Left cardiac atrium (tissue), 4 donors: ENCODE measurements around the gene ZNF835. TPM values are rescaled to one million over a fixed set of nuclear protein-coding genes. Genes with fewer than 3 reads are reported as not detected.

Experiments
- ATAC-seq, 2 donors: fragments of 200-7000 bp; cut with Tn5 transposase; one replicate each; pipeline ENCODE4 v1.9.1; 2020; ENCODE audit warnings: mild to moderate bottlenecking in 2 of 2, moderate library complexity in 2 of 2
- DNase-seq: peaks from one replicate; pipeline ENCODE4 v3.0.0-alpha.2; 2020
- intact Hi-C, 2 donors: fragments of 100-400 bp; cut with DNase I; formaldehyde crosslinking; loops; one replicate each; pipeline versions ENCODE4 v1.14.1 to v1.15.1; 2022 to 2023
- total RNA-seq, 2 donors: library from RNA; stranded (reverse); fragmentation: NEBNext Ultra II Directional; extraction: Animal tissue kit (Norgen Biotek cat#: 25700); gene quantifications; one replicate each; pipeline ENCODE4 v1.2.1, GENCODE V29; 2021
- donor health status: DM: no; HTN: yes; CAD: no.
- donor health status: DM: no; HTN: yes; CAD: no; lungs with severe emphysema.
- donor health status: DM: yes; HTN: yes; CAD: no.
- donor health status: Dilated cardiomyopathy.

Gene ZNF835
- total RNA-seq, 2 donors from 2014 or later = 2.2 to 4.1 TPM

- DNase-seq = no peak
- no peak for ATAC-seq
- intact Hi-C loops = no loop called here
Measured at GRCh38 chr19:56667311-56667870, 4.2 kb downstream of the ZNF835 start.

- ATAC-seq (no peak), DNase-seq (no peak)
- intact Hi-C loops = no loop called here
Measured at GRCh38 chr19:56664511-56664910, 7.0 kb downstream of the ZNF835 start.

DNA sequence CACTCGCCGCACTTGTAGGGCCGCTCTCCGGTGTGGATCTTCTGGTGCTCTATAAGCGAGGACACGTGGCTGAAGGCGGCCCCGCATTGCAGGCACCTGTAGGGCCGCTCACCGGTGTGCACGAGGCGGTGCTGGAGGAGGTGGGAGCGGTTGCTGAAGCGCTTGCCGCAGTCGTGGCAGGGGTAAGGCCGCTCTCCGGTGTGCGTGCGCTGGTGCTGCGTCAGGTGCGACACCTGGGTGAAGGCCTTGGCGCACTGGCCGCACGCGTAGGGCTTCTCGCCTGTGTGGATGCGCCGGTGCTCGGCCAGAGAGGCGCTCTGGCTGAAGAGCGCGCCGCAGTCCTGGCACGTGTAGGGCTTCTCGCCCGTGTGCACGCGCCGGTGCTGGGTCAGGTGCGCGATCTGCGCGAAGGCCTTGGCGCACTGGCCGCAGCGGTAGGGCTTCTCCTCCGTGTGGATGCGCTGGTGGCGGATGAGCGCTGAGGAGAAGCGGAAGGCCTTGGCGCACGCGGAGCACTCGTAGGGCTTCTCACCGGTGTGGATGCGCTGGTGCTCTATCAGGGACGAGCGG lies 7.5 kb downstream of the ZNF835 start:
- no peak for ATAC-seq
- intact Hi-C loops = no loop called here
- no peak for DNase-seq

DNA sequence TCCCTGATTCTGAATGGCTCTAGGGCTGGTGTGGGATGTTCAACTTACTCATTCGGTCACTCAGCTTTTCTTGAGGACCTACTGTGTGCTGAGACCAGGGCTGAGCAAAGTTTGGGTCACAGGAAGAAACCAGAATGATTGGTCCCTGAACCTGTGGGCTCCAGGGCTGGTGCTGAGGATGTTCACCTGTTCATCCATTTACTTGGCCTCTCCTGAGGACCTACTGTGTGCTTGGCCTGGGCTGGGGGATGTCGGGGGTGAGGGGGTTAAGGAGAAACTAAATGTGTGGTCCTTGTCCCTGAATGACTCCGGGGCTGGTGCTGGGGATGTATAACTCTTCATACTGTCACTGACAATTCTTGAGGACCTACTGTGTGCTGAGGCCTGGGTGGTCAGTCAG lies 10.3 kb downstream of the ZNF835 start:
- no peak for ATAC-seq
- no peak for DNase-seq
- intact Hi-C loops = no loop called here

GRCh38 chr19:56660381-56661107 lies 11.0 kb downstream of the ZNF835 start:
- peak; percentile 76 to 91 for ATAC-seq
- intact Hi-C loops = no loop called here
- DNase-seq = peak; percentile 72

GRCh38 chr19:56654151-56654550 lies 17.4 kb downstream of the ZNF835 start:
- DNase-seq = no peak
- ATAC-seq = no peak
- intact Hi-C loops = no loop called here

- intact Hi-C loops = no loop called here
- DNase-seq (no peak), ATAC-seq (no peak)
Measured at GRCh38 chr19:56643460-56643955, 28.0 kb downstream of the ZNF835 start.

- ATAC-seq (no peak), DNase-seq (no peak)
- intact Hi-C loops = no loop called here
Measured at GRCh38 chr19:56642711-56643459, 28.7 kb downstream of the ZNF835 start, which contains the start of gene SMIM17. Gene SMIM17, plus strand, starts transcription at chr19:56643159. Its CDS starts 2,509 bp downstream, at chr19:56645668.

DNA sequence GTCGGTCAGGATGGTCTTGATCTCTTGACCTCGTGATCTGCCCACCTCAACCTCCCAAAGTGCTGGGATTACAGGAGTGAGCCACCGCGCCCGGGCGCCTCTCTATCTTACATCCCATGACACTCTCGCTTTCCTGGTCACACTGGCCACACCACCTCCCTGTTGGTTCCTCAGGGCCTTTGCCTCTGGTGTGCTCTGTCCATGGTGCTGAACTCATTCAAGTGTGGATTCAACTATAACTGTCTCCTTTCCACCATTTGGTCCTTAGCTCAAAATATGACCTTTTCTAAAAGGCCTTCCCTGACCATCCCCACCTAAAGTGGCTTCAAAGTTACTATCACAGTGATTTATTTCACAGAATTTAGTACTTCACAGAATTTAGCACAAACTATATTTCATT lies 32.3 kb downstream of the ZNF835 start:
- ATAC-seq = peak in 1 of 2 donors; percentile 34
- intact Hi-C loops = no loop called here
- no peak for DNase-seq

DNA sequence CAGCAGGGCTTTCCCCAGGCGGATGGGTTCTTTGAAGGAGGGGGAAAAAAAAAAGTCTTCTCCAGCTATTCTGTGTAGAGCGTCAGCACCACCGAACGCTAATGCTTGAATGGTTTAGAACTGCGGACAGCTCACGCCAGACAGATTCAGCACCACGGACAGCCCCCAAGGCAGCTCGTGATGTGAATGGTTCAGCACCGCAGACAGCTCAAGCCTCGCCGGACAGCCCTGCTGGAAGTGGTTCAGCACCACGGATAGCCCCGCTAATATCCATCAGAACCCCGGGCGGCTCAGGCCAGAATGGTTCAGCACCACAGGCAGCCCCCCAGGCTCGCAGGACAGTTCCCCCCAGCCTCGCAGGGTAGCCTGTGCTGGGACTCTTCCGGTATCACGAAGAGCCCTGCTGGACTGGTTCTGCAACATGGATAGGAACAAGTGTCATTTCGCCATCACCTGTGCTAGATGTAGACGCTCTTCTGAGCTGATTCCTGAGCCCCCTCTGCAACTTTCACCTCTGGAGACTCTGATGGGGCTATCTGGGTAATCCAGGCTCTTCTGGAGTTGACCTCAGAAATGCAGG lies 33.5 kb downstream of the ZNF835 start:
- ATAC-seq (peak; percentile 89 to 94), DNase-seq (peak; percentile 89)
- intact Hi-C loops = no loop called here

DNA sequence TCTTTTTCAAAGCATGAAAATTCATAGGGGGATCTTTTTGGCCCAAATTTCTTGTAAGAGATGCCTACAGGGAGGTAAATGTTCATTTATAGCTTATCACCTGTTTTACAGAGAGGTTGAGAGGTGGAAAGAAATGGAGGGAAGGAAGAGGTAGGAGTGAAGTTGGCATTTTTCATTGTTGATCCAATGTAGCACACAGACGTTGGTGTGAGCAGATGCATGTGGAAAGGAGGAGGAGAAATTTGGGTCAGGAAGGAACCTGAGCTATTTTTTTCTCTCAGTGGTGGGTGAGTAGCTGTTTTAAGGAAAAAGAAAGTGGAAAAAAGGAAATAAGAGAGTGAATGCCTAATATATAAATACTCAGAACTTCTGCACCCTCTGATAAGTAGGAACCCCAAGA lies 38.5 kb downstream of the ZNF835 start:
- intact Hi-C loops = no loop called here
- DNase-seq (no peak), ATAC-seq (no peak)

GRCh38 chr19:56625708-56626107 lies 45.8 kb downstream of the ZNF835 start:
- no peak for ATAC-seq
- no peak for DNase-seq
- intact Hi-C loops = no loop called here

DNA sequence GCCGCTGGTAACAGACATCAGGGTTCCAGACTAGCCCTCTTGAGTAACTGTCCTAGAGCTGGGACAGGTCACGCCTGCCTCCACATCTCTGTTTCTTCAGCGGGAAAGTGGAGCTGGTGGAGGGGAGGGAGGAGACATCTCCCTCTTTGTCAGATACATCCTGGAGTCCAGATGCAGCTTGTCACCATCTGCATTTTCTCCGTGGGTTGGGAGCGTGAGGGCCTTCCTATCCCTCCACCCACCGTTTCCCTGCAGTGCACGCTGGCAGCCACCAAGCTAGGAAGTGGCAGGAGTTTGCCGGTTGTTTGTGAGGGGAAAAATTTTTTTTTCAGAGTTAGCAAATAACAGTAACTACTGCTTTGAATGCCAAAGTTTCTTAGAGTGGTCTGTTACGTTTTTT lies 48.6 kb downstream of the ZNF835 start:
- intact Hi-C loops = no loop called here
- no peak for DNase-seq
- no peak for ATAC-seq

DNA sequence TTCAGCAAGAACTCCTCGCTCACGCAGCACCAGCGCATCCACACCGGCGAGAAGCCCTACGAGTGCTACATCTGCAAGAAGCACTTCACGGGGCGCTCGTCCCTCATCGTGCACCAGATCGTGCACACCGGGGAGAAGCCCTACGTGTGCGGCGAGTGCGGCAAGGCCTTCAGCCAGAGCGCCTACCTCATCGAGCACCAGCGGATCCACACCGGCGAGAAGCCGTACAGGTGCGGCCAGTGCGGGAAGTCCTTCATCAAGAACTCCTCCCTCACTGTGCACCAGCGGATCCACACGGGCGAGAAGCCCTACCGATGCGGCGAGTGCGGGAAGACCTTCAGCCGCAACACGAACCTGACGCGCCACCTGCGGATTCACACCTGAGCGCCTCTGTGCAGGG lies 49.2 kb downstream of the ZNF835 start:
- intact Hi-C loops = no loop called here
- no peak for DNase-seq
- no peak for ATAC-seq

DNA sequence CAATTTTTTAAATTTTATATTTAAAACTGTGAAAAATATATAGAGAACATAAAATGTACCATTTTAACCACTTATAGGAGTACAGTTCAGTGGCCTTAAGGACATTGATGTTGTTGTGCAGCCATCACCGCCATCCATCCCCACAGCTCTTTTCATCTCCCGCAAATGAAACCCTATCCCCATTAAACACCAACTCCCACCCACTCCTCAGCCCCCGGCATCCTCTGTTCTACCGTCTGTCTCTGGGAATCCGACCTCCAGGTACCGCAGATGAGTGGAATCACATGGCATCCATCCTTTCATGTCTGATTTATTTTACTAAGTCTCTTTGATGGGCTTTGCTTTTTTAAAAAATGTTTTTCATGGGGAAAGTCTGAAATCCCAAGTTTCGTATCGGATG lies 52.4 kb downstream of the ZNF835 start:
- intact Hi-C loops = no loop called here
- DNase-seq = no peak

GRCh38 chr19:56617531-56617930 lies 54.0 kb downstream of the ZNF835 start:
- ATAC-seq = no peak
- no peak for DNase-seq
- intact Hi-C loops = no loop called here

More for the DNA sequence above, 52.4 kb downstream of the ZNF835 start:
- ATAC-seq = no peak

GRCh38 chr19:56613639-56614038 lies 57.9 kb downstream of the ZNF835 start:
- intact Hi-C loops = no loop called here
- DNase-seq = no peak
- ATAC-seq = no peak

- intact Hi-C loops = no loop called here
- ATAC-seq = no peak
Measured at GRCh38 chr19:56612737-56613136, 58.8 kb downstream of the ZNF835 start.

More at GRCh38 chr19:56612737-56613136, 58.8 kb downstream of the ZNF835 start:
- no peak for DNase-seq
